ENCODE data around the gene HOXD3.

HOXD3 gene

GRCh38 chr2:176151442-176152287 is 5.4 kb upstream of the HOXD3 start, which contains the start of gene HOXD4:
HOXD4 (plus strand) TSS chr2:176151550; CDS start chr2:176151634, 84 bp downstream.
- no peak for DNase-seq

- no peak for DNase-seq
These were observed 4.5 kb upstream of the HOXD3 start for GRCh38 chr2:176152350-176153181.

- DNase-seq: no peak
These were observed 2.4 kb upstream of the HOXD3 start for GRCh38 chr2:176154576-176155252.

- no peak for DNase-seq
These were observed 1.6 kb upstream of the HOXD3 start for GRCh38 chr2:176155356-176156044.

- no peak for DNase-seq
These were observed 753 bp upstream of the HOXD3 start for GRCh38 chr2:176156301-176156806.

- DNase-seq: no peak
These were observed 535 bp downstream of the HOXD3 start for GRCh38 chr2:176157499-176158185.

GRCh38 chr2:176158186-176158591 is 1.1 kb downstream of the HOXD3 start:
- no peak for DNase-seq

GRCh38 chr2:176158855-176159662 is 2.0 kb downstream of the HOXD3 start:
- DNase-seq: no peak

- DNase-seq: no peak
These were observed 2.6 kb downstream of the HOXD3 start for GRCh38 chr2:176159663-176160250.

GRCh38 chr2:176160251-176160985 is 3.3 kb downstream of the HOXD3 start:
- DNase-seq: no peak

- no peak for DNase-seq
These were observed 4.1 kb downstream of the HOXD3 start for GRCh38 chr2:176160986-176161824.

GRCh38 chr2:176161825-176162626 is 4.9 kb downstream of the HOXD3 start:
- DNase-seq: no peak

GRCh38 chr2:176162911-176163671 is 6.0 kb downstream of the HOXD3 start:
- DNase-seq: no peak

- no peak for DNase-seq
These were observed 6.6 kb downstream of the HOXD3 start for GRCh38 chr2:176163672-176164056.

- DNase-seq: no peak
These were observed 7.1 kb downstream of the HOXD3 start for GRCh38 chr2:176164201-176164600.

- DNase-seq: no peak
These were observed 7.7 kb downstream of the HOXD3 start for GRCh38 chr2:176164611-176165369.

All from KG1 (cell line).